Measurements from ENCODE around the gene NRBF2. TPM values are rescaled to one million over a fixed set of nuclear protein-coding genes. Genes with fewer than 3 reads are reported as not detected.

NRBF2 gene
- total RNA-seq, 1 donor from 2014 or later, result 28.7 TPM

DNA sequence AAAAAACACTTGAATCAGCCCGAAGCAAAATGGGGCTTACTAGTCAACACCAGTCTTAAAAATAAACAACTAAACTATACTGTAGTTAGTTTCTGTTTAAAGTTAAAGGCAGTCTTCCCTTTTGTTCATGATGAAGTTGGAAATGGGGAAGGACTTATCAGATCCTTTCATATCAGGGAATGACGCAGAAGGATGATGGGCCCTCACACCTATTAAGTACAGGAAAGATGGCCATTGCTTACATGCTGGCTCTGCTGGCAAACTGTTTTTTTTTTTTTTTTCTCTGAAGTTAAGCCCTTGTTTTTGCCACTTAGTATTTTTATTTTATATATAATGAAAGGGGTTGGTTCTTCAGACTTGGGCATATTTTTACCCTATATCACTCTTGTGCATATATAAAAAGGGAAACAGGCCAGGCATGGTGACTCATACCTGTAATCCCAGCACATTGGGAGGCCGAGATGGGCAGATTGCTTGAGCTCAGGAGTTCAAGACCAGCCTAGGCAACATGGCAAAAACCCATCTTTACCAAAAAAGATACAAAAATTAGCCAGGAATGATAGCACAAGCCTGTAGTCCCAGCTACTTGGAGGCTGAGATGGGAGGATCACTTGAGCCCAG lies 16.6 kb upstream of the NRBF2 start:
- H3K4me3 ChIP-seq (ENCODE audit: low read depth, low read length), result no peak overlapping the region
- TF ChIP-seq, protein P1, sequence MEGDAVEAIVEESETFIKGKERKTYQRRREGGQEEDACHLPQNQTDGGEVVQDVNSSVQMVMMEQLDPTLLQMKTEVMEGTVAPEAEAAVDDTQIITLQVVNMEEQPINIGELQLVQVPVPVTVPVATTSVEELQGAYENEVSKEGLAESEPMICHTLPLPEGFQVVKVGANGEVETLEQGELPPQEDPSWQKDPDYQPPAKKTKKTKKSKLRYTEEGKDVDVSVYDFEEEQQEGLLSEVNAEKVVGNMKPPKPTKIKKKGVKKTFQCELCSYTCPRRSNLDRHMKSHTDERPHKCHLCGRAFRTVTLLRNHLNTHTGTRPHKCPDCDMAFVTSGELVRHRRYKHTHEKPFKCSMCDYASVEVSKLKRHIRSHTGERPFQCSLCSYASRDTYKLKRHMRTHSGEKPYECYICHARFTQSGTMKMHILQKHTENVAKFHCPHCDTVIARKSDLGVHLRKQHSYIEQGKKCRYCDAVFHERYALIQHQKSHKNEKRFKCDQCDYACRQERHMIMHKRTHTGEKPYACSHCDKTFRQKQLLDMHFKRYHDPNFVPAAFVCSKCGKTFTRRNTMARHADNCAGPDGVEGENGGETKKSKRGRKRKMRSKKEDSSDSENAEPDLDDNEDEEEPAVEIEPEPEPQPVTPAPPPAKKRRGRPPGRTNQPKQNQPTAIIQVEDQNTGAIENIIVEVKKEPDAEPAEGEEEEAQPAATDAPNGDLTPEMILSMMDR (IDR thresholded peaks at IDR 0.05; ENCODE audit: insufficient read depth, low read length, poor library complexity, severe bottlenecking), result no peak
- H3K27me3 ChIP-seq (ENCODE audit: control insufficient read depth, insufficient read depth, low read length), result no peaks in the 10 kb centered on the region
- no peaks in the 10 kb centered on the region for H3K36me3 ChIP-seq (ENCODE audit: control insufficient read depth, insufficient read depth, low read length)
- DNase-seq (ENCODE audit: low read depth), result no peak

- TF ChIP-seq, protein P1 (IDR thresholded peaks at IDR 0.05; ENCODE audit: insufficient read depth, low read length, poor library complexity, severe bottlenecking), result no peak
- Histone ChIP-seq H3K36me3 (ENCODE audit: control insufficient read depth, insufficient read depth, low read length) (no peaks in the 10 kb centered on the region), H3K4me3 (ENCODE audit: low read depth, low read length) (no peak overlapping the region), H3K27me3 (ENCODE audit: control insufficient read depth, insufficient read depth, low read length) (no peaks in the 10 kb centered on the region)
- no peak for DNase-seq (ENCODE audit: low read depth)
Measured at GRCh38 chr10:63119041-63119440, 14.1 kb upstream of the NRBF2 start.

GRCh38 chr10:63120554-63120953 lies 12.6 kb upstream of the NRBF2 start:
- Histone ChIP-seq H3K4me3 (ENCODE audit: low read depth, low read length) (no peak overlapping the region), H3K27me3 (ENCODE audit: control insufficient read depth, insufficient read depth, low read length) (no peaks in the 10 kb centered on the region), H3K36me3 (ENCODE audit: control insufficient read depth, insufficient read depth, low read length) (no peaks in the 10 kb centered on the region)
- no peak for DNase-seq (ENCODE audit: low read depth)
- TF ChIP-seq, protein P1 (IDR thresholded peaks at IDR 0.05; ENCODE audit: insufficient read depth, low read length, poor library complexity, severe bottlenecking), result no peak

- no peaks in the 10 kb centered on the region for H3K27me3 ChIP-seq (ENCODE audit: control insufficient read depth, insufficient read depth, low read length)
- no peak for DNase-seq (ENCODE audit: low read depth)
- TF ChIP-seq, protein P1 (IDR thresholded peaks at IDR 0.05; ENCODE audit: insufficient read depth, low read length, poor library complexity, severe bottlenecking), result no peak
- no peaks in the 10 kb centered on the region for H3K36me3 ChIP-seq (ENCODE audit: control insufficient read depth, insufficient read depth, low read length)
- H3K4me3 ChIP-seq (ENCODE audit: low read depth, low read length), result no peak overlapping the region
Measured at GRCh38 chr10:63123727-63124362, 9.3 kb upstream of the NRBF2 start.

DNA sequence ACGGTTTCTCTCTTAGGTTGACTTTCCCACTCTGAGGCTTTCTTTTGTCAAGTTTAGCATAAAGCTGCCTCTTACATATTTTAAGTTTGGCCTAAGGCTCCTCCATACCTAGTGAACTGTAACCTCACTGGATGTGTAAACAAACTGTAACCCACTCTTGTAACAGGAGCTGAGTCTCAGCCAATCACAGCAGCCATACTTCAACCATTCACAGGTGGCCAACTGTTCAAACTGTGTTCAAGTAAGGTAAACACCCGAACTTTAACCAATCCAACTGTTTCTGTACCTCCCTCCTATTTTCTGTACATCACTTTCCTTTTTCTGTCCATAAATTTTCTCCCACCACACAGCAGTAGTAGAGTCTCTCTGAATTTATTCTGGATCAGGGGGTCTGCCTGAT lies 7.7 kb upstream of the NRBF2 start:
- TF ChIP-seq, protein P1 (IDR thresholded peaks at IDR 0.05; ENCODE audit: insufficient read depth, low read length, poor library complexity, severe bottlenecking), result no peak
- H3K36me3 ChIP-seq (ENCODE audit: control insufficient read depth, insufficient read depth, low read length), result no peaks in the 10 kb centered on the region
- DNase-seq (ENCODE audit: low read depth), result no peak
- no peak overlapping the region for H3K4me3 ChIP-seq (ENCODE audit: low read depth, low read length)
- H3K27me3 ChIP-seq (ENCODE audit: control insufficient read depth, insufficient read depth, low read length), result no peaks in the 10 kb centered on the region

- H3K36me3 ChIP-seq (ENCODE audit: control insufficient read depth, insufficient read depth, low read length), result no peaks in the 10 kb centered on the region
- TF ChIP-seq, protein P1 (IDR thresholded peaks at IDR 0.05; ENCODE audit: insufficient read depth, low read length, poor library complexity, severe bottlenecking), result no peak
- H3K27me3 ChIP-seq (ENCODE audit: control insufficient read depth, insufficient read depth, low read length), result no peaks in the 10 kb centered on the region
- no peak for DNase-seq (ENCODE audit: low read depth)
- H3K4me3 ChIP-seq (ENCODE audit: low read depth, low read length), result no peak overlapping the region
Measured at GRCh38 chr10:63128443-63128842, 4.7 kb upstream of the NRBF2 start.

Data from kidney epithelial cell (primary cell).